HEK293 (cell line): ENCODE data around the gene IFNGR1.

ENCODE experiments used
- CTCF ChIA-PET: fragments of 350-600 bp; formaldehyde crosslinking; extraction: SDS; loops from one replicate; lab custom pipeline; 2021; ENCODE audit warnings: antibody characterized with exemption; lab: Yijun Ruan, JAX
- POLR2A ChIA-PET: fragments of 300-600 bp; formaldehyde crosslinking; extraction: SDS; loops from one replicate; lab custom pipeline; 2020; ENCODE audit warnings: antibody characterized with exemption, inconsistent platforms; lab: Yijun Ruan, JAX
- H3K27ac ChIP-seq: fragments of 200-500 bp; sonication (Bioruptor generic); 2 replicates; pipeline ENCODE4 v1.5.1; 2014; ENCODE audit warnings: low read depth, low read length, control low read depth, inconsistent platforms; ENCODE audit errors: extremely low read depth
- H3K36me3 ChIP-seq, 2 experiments: fragments of 200-500 bp in 1 of 2; sonication (Bioruptor generic) in 1 of 2; 1 replicate in 1 of 2; 2 replicates in 1 of 2; pipeline ENCODE4 v1.5.1; 2014 to 2017; ENCODE audit warnings: inconsistent platforms in 2 of 2, low read length in 2 of 2; ENCODE audit not compliant: control insufficient read depth in 2 of 2, insufficient read depth in 1 of 2
- H3K4me1 ChIP-seq: fragments of 200-500 bp; sonication (Bioruptor generic); 2 replicates; pipeline ENCODE4 v1.5.1; 2014; ENCODE audit warnings: mild to moderate bottlenecking, low read length, inconsistent platforms; ENCODE audit not compliant: control insufficient read depth, insufficient read depth
- H3K4me3 ChIP-seq: 2 replicates; pipeline ENCODE4 v1.5.1; 2011; ENCODE audit warnings: low read depth, mild to moderate bottlenecking, control low read depth, low read length, moderate library complexity
- H3K9me3 ChIP-seq: fragments of 200-500 bp; sonication (Bioruptor generic); 2 replicates; pipeline ENCODE4 v1.5.1; 2014; ENCODE audit warnings: low read depth, low read length, inconsistent platforms; ENCODE audit not compliant: control insufficient read depth, insufficient read depth
- KLF10 ChIP-seq: fragments of 450-650 bp; IDR thresholded peaks from 2 replicates; pipeline ENCODE4 v1.5.1; 2018; ENCODE audit warnings: missing biosample characterization, mild to moderate bottlenecking, missing genetic modification characterization
- KLF16 ChIP-seq: fragments of 450-650 bp; formaldehyde crosslinking; IDR thresholded peaks from 2 replicates; pipeline ENCODE4 v1.5.1; 2017; ENCODE audit warnings: missing biosample characterization, missing genetic modification characterization
- MZF1 ChIP-seq: fragments of 450-650 bp; formaldehyde crosslinking; IDR thresholded peaks from 2 replicates; pipeline ENCODE4 v1.5.1; 2017; ENCODE audit warnings: missing biosample characterization, missing genetic modification characterization, borderline replicate concordance
- ZBTB1 ChIP-seq: fragments of 450-650 bp; formaldehyde crosslinking; IDR thresholded peaks from 2 replicates; pipeline ENCODE4 v1.5.1; 2016; ENCODE audit warnings: missing biosample characterization, missing genetic modification characterization
- ZBTB17 ChIP-seq: fragments of 450-650 bp; formaldehyde crosslinking; IDR thresholded peaks from 2 replicates; pipeline ENCODE4 v1.5.1; 2016; ENCODE audit warnings: missing biosample characterization, missing genetic modification characterization
- ZBTB8A ChIP-seq: fragments of 450-650 bp; formaldehyde crosslinking; IDR thresholded peaks from 2 replicates; pipeline ENCODE4 v1.5.1; 2016; ENCODE audit warnings: missing biosample characterization, missing genetic modification characterization
- ZFP69B ChIP-seq: fragments of 450-650 bp; formaldehyde crosslinking; IDR thresholded peaks from 2 replicates; pipeline ENCODE4 v1.5.1; 2016; ENCODE audit warnings: missing biosample characterization, missing genetic modification characterization
- ZNF140 ChIP-seq: fragments of 450-650 bp; formaldehyde crosslinking; IDR thresholded peaks from 2 replicates; pipeline ENCODE4 v1.5.1; 2016; ENCODE audit warnings: missing biosample characterization, missing genetic modification characterization
- ZNF174 ChIP-seq: fragments of 450-650 bp; formaldehyde crosslinking; IDR thresholded peaks from 2 replicates; pipeline ENCODE4 v1.5.0; 2017; ENCODE audit warnings: missing biosample characterization, mild to moderate bottlenecking, missing genetic modification characterization
- ZNF214 ChIP-seq: fragments of 450-650 bp; formaldehyde crosslinking; IDR thresholded peaks from 2 replicates; pipeline ENCODE4 v1.5.1; 2017; ENCODE audit warnings: missing biosample characterization, mild to moderate bottlenecking, missing genetic modification characterization, borderline replicate concordance
- ZNF266 ChIP-seq: fragments of 450-650 bp; formaldehyde crosslinking; IDR thresholded peaks from 2 replicates; pipeline ENCODE4 v1.5.1; 2016; ENCODE audit warnings: missing biosample characterization, missing genetic modification characterization, low read depth
- ZNF292 ChIP-seq: fragments of 450-650 bp; formaldehyde crosslinking; IDR thresholded peaks from 2 replicates; pipeline ENCODE4 v1.5.1; 2016; ENCODE audit warnings: low read depth, missing biosample characterization, missing genetic modification characterization, borderline replicate concordance
- ZNF521 ChIP-seq: fragments of 450-650 bp; formaldehyde crosslinking; IDR thresholded peaks from 2 replicates; pipeline ENCODE4 v1.5.1; 2017; ENCODE audit warnings: missing biosample characterization, mild to moderate bottlenecking, missing genetic modification characterization
- ZNF529 ChIP-seq: fragments of 450-650 bp; formaldehyde crosslinking; IDR thresholded peaks from 2 replicates; pipeline ENCODE4 v1.5.1; 2017; ENCODE audit warnings: missing genetic modification characterization, missing biosample characterization; ENCODE audit not compliant: insufficient replicate concordance
- ZNF530 ChIP-seq: fragments of 450-650 bp; formaldehyde crosslinking; IDR thresholded peaks from 2 replicates; pipeline ENCODE4 v1.5.1; 2016; ENCODE audit warnings: low read depth, missing biosample characterization, missing genetic modification characterization
- ZNF555 ChIP-seq: fragments of 450-650 bp; formaldehyde crosslinking; conservative IDR thresholded peaks from 2 replicates; pipeline ENCODE4 v1.5.1; 2017; ENCODE audit warnings: missing biosample characterization, mild to moderate bottlenecking, missing genetic modification characterization, inconsistent platforms
- ZNF571 ChIP-seq: fragments of 450-650 bp; formaldehyde crosslinking; IDR thresholded peaks from 2 replicates; pipeline ENCODE4 v1.5.0; 2017; ENCODE audit warnings: missing biosample characterization, missing genetic modification characterization
- ZNF600 ChIP-seq: fragments of 450-650 bp; formaldehyde crosslinking; IDR thresholded peaks from 2 replicates; pipeline ENCODE4 v1.5.1; 2016; ENCODE audit warnings: missing biosample characterization, missing genetic modification characterization
- ZNF621 ChIP-seq: fragments of 450-650 bp; formaldehyde crosslinking; IDR thresholded peaks from 2 replicates; pipeline ENCODE4 v1.5.1; 2017; ENCODE audit warnings: missing biosample characterization, missing genetic modification characterization
- ZNF624 ChIP-seq: fragments of 450-650 bp; formaldehyde crosslinking; IDR thresholded peaks from 2 replicates; pipeline ENCODE4 v1.5.1; 2017; ENCODE audit warnings: missing biosample characterization, missing genetic modification characterization
- TF ChIP-seq, protein P1 (sequence below): fragments of 450-650 bp; formaldehyde crosslinking; IDR thresholded peaks from 2 replicates; pipeline ENCODE4 v1.5.1; 2016; ENCODE audit warnings: missing biosample characterization, missing genetic modification characterization
- TF ChIP-seq, protein P2 (sequence below): IDR thresholded peaks from 2 replicates; pipeline ENCODE4 v1.6.1; 2011; ENCODE audit warnings: mild to moderate bottlenecking, low read depth, low read length, borderline replicate concordance
- TF ChIP-seq, protein P3 (sequence below): fragments of 450-650 bp; formaldehyde crosslinking; IDR thresholded peaks from 2 replicates; pipeline ENCODE4 v1.5.1; 2017; ENCODE audit warnings: missing biosample characterization, missing genetic modification characterization
- TF ChIP-seq, protein P4 (sequence below): fragments of 450-650 bp; formaldehyde crosslinking; IDR thresholded peaks from 2 replicates; pipeline ENCODE4 v1.5.0; 2017; ENCODE audit warnings: missing biosample characterization, missing genetic modification characterization, borderline replicate concordance

IFNGR1 gene

DNA sequence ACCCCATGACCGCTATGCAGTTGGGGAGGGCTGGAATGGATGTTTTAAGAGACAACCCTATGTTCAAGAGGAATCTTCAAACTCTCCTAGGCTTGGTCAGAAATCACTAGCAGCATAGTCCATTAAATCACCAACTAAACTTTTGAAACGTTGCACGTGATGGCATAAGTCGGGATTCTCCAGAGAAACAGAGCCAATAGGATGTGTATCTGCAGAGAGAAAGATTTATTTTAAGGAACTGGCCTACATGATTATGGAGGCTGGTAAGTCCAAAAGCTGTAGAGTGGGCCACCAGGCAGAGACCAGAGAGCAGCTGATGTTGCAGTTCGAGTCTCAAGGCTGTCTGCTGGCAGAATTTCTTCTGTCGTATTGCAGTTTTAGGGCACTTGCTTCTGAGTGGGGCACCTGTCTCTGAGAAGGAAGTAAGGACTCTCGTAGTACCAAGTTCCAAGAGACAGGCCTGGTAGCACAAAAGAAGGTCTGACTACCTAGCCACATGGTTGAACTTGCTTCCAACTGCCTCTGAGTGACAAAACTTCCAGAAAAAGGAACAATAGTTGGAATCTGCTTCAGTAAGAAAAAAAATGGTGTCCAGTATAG, 11.9 kb upstream of the IFNGR1 start (continued):
- TF ChIP-seq ZNF555 (tag by site-specific recombination), result no peak
- no peak for TF ChIP-seq ZNF266
- no peak for TF ChIP-seq ZFP69B (tag by site-specific recombination)
- no peak for TF ChIP-seq ZNF530 (tag by site-specific recombination)
- no peak for TF ChIP-seq ZBTB17 (tag by site-specific recombination)
- TF ChIP-seq ZNF600 (tag by site-specific recombination), result no peak

DNA sequence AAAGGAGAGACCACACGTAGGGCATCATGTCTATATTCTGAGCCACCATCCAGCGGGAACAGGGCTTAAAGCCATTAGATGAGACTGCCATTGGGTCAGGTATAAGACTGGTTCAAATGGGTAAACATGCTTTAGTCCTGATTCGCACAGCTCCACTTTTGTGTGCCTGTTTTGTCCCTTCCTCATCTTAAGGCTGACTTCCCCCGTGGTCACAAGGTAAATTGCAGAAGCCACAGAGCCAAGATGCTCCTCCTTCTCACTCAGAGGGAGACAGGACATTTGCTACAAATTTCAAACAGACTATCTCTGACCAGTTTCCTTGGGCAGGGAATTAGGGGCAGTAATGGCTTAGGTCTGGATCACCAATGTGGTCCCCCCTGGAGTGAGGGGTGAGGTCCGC, 11.4 kb upstream of the IFNGR1 start:
- Histone ChIP-seq H3K27ac (no peak overlapping the region), H3K4me3 (no peak overlapping the region), H3K4me1 (no peaks in the 10 kb centered on the region), H3K36me3 (no peaks in the 10 kb centered on the region), H3K9me3 (no peaks in the 10 kb centered on the region)
- ChIA-PET CTCF (interaction anchor here (0.6 kb wide), 1 partner anchor 154 kb away, joined by 3 read pairs; no protein-coding TSS in a partner anchor), POLR2A (interaction anchor here (0.6 kb wide), 1 partner anchor 15 kb away, joined by 4 read pairs; no protein-coding TSS in a partner anchor)
- TF ChIP-seq ZNF174 (tag by site-specific recombination), result no peak
- TF ChIP-seq KLF10 (tag by site-specific recombination), result no peak

DNA sequence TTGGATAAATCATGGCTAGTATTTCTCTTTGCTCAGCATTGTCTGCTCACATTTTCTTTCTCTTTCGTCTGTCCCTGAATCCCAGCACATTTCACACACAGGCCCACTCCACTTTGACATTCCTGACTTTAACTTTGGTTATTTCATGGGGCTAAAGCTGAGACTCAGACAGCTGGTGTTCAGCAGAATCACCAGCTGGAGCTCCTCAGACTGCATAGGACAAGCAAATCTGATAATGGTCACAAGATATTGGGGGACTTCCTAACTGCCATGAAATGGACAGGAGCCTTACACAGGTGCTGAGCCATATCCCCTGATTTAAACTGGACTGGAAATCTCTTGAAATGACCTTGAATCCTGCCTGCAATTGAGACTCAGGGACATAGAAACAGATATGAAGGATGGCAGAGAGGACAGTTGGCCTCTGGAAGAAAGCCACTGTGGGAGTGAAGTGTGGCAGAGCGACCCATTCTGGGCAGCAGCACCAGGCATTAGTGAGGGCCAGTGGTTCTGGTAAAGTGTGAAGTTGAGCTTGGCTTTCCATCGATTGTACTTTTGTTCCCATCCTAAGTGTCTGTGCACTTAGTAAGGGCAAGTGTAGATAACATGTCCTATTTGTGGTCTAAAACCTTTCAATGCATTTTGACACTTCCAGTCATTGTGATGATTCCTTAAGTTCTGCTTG, 10.0 kb upstream of the IFNGR1 start:
- Histone ChIP-seq H3K9me3 (no peaks in the 10 kb centered on the region), H3K36me3 (no peaks in the 10 kb centered on the region), H3K4me3 (no peak overlapping the region), H3K4me1 (no peaks in the 10 kb centered on the region), H3K27ac (no peak overlapping the region)
- ChIA-PET CTCF (interaction anchor here (0.7 kb wide), 1 partner anchor 43 kb away, joined by 3 read pairs; no protein-coding TSS in a partner anchor), POLR2A (no interaction called here)
- TF ChIP-seq, protein P1, sequence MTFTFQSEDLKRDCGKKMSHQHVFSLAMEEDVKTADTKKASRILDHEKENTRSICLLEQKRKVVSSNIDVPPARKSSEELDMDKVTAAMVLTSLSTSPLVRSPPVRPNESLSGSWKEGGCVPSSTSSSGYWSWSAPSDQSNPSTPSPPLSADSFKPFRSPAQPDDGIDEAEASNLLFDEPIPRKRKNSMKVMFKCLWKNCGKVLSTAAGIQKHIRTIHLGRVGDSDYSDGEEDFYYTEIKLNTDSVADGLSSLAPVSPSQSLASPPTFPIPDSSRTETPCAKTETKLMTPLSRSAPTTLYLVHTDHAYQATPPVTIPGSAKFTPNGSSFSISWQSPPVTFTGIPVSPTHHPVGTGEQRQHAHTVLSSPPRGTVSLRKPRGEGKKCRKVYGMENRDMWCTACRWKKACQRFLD (tag by site-specific recombination), result no peak
- TF ChIP-seq KLF16 (tag by site-specific recombination), result no peak
- TF ChIP-seq, protein P2, sequence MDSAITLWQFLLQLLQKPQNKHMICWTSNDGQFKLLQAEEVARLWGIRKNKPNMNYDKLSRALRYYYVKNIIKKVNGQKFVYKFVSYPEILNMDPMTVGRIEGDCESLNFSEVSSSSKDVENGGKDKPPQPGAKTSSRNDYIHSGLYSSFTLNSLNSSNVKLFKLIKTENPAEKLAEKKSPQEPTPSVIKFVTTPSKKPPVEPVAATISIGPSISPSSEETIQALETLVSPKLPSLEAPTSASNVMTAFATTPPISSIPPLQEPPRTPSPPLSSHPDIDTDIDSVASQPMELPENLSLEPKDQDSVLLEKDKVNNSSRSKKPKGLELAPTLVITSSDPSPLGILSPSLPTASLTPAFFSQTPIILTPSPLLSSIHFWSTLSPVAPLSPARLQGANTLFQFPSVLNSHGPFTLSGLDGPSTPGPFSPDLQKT, result no peak

DNA sequence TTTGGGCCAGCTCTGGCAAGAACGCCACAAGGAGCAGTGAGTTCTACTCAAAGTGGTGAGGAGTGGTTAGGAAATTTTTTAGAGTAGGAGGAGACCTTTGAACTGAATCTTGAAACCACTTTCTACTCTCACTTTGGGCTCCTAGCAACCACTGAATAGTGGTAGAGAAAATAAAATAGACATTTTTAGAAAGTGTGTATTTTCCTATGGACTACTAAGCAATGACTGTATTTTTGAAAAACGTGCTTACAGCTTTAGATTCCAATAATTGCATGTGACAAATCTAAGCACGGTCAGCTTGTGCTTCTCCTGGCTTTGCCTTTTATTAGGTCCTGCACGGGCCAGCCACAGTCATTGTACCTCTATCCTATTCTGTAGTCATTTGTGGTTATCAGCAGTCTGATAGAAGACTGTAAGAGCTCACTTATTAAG, 8.7 kb upstream of the IFNGR1 start:
- no peaks in the 10 kb centered on the region for H3K9me3 ChIP-seq
- CTCF ChIA-PET, result interaction anchor here (0.5 to 1.3 kb wide), 3 partner anchors 9 to 130 kb away, joined by 3 to 4 read pairs (median 3); no protein-coding TSS in a partner anchor
- H3K27ac ChIP-seq, result no peak overlapping the region
- no peak overlapping the region for H3K4me3 ChIP-seq
- no peaks in the 10 kb centered on the region for H3K4me1 ChIP-seq
- no peaks in the 10 kb centered on the region for H3K36me3 ChIP-seq
- POLR2A ChIA-PET, result no interaction called here
- TF ChIP-seq ZNF292 (tag by site-specific recombination) (no peak), ZNF621 (tag by site-specific recombination) (no peak), ZNF529 (no peak), ZNF214 (tag by site-specific recombination) (no peak), ZNF521 (tag by site-specific recombination) (no peak), ZBTB8A (tag by site-specific recombination) (no peak), ZNF140 (tag by site-specific recombination) (no peak), ZNF571 (tag by site-specific recombination) (no peak), ZNF624 (tag by site-specific recombination) (no peak), ZBTB1 (no peak), MZF1 (tag by site-specific recombination) (no peak)
- TF ChIP-seq, protein P3, sequence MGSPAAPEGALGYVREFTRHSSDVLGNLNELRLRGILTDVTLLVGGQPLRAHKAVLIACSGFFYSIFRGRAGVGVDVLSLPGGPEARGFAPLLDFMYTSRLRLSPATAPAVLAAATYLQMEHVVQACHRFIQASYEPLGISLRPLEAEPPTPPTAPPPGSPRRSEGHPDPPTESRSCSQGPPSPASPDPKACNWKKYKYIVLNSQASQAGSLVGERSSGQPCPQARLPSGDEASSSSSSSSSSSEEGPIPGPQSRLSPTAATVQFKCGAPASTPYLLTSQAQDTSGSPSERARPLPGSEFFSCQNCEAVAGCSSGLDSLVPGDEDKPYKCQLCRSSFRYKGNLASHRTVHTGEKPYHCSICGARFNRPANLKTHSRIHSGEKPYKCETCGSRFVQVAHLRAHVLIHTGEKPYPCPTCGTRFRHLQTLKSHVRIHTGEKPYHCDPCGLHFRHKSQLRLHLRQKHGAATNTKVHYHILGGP (tag by site-specific recombination), result no peak
- TF ChIP-seq, protein P4, sequence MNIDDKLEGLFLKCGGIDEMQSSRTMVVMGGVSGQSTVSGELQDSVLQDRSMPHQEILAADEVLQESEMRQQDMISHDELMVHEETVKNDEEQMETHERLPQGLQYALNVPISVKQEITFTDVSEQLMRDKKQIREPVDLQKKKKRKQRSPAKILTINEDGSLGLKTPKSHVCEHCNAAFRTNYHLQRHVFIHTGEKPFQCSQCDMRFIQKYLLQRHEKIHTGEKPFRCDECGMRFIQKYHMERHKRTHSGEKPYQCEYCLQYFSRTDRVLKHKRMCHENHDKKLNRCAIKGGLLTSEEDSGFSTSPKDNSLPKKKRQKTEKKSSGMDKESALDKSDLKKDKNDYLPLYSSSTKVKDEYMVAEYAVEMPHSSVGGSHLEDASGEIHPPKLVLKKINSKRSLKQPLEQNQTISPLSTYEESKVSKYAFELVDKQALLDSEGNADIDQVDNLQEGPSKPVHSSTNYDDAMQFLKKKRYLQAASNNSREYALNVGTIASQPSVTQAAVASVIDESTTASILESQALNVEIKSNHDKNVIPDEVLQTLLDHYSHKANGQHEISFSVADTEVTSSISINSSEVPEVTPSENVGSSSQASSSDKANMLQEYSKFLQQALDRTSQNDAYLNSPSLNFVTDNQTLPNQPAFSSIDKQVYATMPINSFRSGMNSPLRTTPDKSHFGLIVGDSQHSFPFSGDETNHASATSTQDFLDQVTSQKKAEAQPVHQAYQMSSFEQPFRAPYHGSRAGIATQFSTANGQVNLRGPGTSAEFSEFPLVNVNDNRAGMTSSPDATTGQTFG (tag by site-specific recombination), result no peak
